Fibroblast of villous mesenchyme (primary cell): ENCODE results near the gene FGF12. TPM values are rescaled to one million over a fixed set of nuclear protein-coding genes. Genes with fewer than 3 reads are reported as not detected.

ENCODE experiments used
- DNase-seq: peaks from one replicate; pipeline ENCODE4 v3.0.0-alpha.2; 2010; ENCODE audit warnings: low read depth
- H3K4me3 ChIP-seq: 2 replicates; pipeline ENCODE4 v1.5.1; 2011; ENCODE audit warnings: low read depth, mild to moderate bottlenecking, low read length
- total RNA-seq: library from RNA; depleted of rRNA; stranded (reverse); fragments of >200 nt; gene quantifications from 2 replicates; pipeline ENCODE4 v1.2.3, GENCODE V29; 2012
- TF ChIP-seq, protein P1 (sequence below): IDR thresholded peaks from 2 replicates; pipeline ENCODE4 v1.5.1; 2012; ENCODE audit warnings: low read depth, mild to moderate bottlenecking, low read length; ENCODE audit not compliant: insufficient read depth

FGF12 gene
- total RNA-seq, 1 donor, result under 0.01 TPM

DNA sequence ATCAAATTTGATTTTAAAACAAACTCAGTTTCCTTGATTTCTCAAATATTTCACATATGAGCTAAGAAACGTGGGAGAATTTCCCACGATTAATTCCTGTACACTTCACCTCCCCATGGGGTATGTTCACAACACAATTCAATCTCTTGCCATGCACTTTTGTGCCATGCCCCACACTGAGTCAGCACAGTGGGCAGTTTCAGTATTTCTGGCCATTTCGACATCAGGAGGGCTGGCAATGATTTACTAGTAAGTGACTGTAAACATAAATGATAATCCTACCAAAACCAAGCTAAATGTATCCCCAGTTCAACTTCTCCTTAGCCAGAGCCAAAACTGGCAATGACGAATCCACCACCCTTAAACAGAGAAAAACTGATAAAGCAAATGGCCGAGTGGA, 293.6 kb downstream of the FGF12 start:
- H3K4me3 ChIP-seq, result no peak overlapping the region
- TF ChIP-seq, protein P1, sequence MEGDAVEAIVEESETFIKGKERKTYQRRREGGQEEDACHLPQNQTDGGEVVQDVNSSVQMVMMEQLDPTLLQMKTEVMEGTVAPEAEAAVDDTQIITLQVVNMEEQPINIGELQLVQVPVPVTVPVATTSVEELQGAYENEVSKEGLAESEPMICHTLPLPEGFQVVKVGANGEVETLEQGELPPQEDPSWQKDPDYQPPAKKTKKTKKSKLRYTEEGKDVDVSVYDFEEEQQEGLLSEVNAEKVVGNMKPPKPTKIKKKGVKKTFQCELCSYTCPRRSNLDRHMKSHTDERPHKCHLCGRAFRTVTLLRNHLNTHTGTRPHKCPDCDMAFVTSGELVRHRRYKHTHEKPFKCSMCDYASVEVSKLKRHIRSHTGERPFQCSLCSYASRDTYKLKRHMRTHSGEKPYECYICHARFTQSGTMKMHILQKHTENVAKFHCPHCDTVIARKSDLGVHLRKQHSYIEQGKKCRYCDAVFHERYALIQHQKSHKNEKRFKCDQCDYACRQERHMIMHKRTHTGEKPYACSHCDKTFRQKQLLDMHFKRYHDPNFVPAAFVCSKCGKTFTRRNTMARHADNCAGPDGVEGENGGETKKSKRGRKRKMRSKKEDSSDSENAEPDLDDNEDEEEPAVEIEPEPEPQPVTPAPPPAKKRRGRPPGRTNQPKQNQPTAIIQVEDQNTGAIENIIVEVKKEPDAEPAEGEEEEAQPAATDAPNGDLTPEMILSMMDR, result no peak
- no peak for DNase-seq

DNA sequence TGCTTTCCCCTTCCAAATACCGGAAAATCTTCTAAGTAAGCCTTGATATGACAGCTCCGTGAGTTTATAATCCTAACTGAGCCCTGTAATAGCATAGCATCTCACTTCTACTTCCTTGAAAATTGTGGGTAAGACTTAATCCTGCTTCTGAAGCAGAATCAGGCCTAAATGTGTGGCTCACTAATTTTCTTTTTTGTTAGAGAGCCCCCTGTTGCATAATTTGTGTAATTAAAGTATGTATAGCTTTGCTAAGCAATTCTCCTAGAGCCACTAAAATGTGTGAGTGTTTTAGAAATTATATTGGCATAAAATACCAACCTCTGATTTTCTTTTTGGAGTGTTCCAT, 304.4 kb downstream of the FGF12 start:
- TF ChIP-seq, protein P1, result peak; percentile 16
- no peak for DNase-seq
- H3K4me3 ChIP-seq, result no peak overlapping the region

DNA sequence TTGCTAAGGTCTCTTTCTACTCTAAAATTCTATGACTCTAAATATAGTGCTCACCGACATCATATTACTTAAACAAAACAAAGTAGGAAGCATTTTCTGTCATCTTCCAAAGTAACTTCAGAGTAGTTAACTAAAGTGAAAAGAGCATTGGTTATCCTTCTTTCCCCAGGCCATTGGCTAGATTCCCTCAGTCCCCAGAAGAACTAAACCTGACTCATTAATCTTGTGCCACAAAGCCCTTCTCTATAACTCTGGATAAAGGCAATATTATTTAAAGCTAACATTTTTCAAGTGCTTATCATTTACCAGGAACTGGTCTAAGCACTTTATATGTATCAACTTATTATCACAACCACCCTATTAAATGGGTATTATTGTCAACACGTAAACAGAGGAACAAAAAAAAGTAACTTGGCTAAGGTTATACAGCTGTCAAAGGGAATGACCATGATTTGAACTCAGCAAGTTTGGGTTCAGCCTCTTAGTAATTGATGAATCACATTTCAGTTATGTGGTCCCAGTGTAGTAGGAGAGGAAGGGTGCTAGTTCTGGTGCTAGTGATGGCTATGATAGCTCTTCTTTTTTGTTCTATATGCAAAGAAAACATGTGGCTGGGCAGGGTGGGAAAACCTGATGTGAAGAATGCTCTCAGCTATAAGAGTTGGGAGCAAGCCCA, 304.9 kb downstream of the FGF12 start:
- TF ChIP-seq, protein P1, result no peak
- no peak for DNase-seq
- H3K4me3 ChIP-seq, result no peak overlapping the region

DNA sequence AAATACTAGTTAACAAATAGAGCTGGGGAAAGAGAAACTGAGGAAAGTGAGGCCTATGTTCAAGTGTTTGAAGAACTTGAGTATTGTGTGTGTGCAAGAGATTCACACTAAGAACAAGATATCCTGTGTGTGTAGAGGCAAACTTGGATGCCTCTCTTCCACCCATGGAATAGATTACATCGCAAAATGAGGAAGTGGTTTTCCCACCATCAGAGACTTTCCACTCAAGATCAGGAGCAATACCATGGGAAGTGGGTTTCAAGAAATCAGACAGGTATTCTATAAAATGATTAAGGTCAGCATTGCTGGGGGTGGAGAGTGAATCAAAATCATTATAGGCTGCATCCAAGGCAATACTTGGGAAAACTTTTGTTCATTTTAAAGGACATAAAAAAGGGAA, 308.0 kb downstream of the FGF12 start:
- no peak overlapping the region for H3K4me3 ChIP-seq
- DNase-seq, result no peak
- TF ChIP-seq, protein P1, result no peak

DNA sequence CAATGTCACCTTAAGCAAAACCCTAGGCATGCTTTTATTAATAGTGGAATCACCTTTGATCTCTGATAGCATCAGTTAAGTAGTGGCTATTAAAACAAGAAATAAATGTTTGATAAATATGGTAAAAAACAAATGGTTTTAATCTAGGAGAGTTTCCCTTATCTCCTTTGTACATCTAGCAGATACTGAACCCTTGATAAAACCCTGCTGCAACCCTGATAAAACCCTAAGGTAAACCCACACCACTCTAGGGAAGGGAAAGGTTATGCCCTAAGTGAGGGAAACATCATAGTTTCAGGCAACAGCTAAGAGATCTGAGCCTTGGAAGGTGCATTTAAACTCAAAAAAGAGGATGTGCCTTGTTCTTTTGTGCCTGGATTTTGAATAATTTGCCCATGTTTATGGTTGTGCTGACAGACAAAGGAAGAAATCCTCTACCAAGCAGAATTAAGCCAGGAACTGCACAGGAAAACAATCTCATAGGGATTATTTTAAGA, 309.7 kb downstream of the FGF12 start:
- no peak for DNase-seq
- no peak overlapping the region for H3K4me3 ChIP-seq
- TF ChIP-seq, protein P1, result no peak

DNA sequence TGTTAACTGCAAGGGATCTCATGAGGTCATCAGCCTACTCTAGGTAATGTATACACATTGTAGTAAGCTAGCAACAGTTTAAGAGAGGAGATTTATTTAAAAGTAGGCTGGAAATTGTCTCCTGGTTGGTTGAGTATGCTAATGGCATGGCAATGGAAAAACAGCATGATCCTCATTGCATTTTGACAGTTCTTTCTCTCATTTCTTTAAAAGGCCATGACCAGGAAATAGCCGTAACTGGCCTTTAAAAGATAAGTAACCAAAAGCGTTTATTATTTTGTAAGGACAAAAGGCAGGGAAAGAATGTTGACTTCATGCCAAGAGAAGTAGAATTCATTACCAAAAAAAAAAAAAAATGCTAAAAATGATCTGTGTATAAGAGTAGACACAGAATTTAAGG, 310.3 kb downstream of the FGF12 start:
- TF ChIP-seq, protein P1, result no peak
- no peak for DNase-seq

DNA sequence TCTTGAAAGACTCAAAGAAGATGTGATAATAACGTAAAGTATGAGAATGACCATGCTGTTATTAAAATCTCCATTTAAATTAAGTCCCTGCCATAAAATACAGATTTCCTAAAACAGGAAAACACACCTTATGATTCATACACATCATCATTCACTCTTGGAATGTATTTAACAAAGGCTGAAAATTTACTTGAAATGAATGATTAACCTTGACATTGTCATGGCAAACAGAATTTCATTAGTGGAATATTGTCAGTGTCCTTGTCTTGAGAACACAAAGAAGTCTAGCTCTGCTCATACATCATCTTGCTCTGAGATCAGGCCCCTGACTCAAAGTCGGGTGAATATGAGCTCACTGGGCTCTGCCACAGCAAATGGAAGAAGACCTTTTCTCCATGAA, 313.9 kb downstream of the FGF12 start:
- DNase-seq, result no peak
- TF ChIP-seq, protein P1, result no peak
- H3K4me3 ChIP-seq, result no peak overlapping the region

More for the DNA sequence above, 310.3 kb downstream of the FGF12 start:
- H3K4me3 ChIP-seq, result no peak overlapping the region
